Progenitor cell of endocrine pancreas (in vitro differentiated cells): ENCODE results near the gene IFNAR1. TPM values are rescaled to one million over a fixed set of nuclear protein-coding genes. Genes with fewer than 3 reads are reported as not detected.

Experiments
- DNase-seq: peaks from one replicate; pipeline ENCODE4 v3.0.0; 2021; ENCODE audit warnings: low spot score; ENCODE audit not compliant: unreplicated experiment
- H3K27ac Mint-ChIP-seq: 2 replicates; pipeline ENCODE4 v1.8.0; 2021; ENCODE audit warnings: mild to moderate bottlenecking, moderate library complexity, mixed read lengths
- H3K27me3 Mint-ChIP-seq: 2 replicates; pipeline ENCODE4 v1.8.0; 2021; ENCODE audit warnings: mixed read lengths
- H3K36me3 Mint-ChIP-seq: 2 replicates; pipeline ENCODE4 v1.8.0; 2022; ENCODE audit warnings: mixed read lengths; ENCODE audit not compliant: insufficient read depth
- H3K4me1 Mint-ChIP-seq: 2 replicates; pipeline ENCODE4 v1.8.0; 2021; ENCODE audit warnings: low read depth, mixed read lengths
- H3K4me3 Mint-ChIP-seq: 2 replicates; pipeline ENCODE4 v1.8.0; 2021; ENCODE audit warnings: low read depth, mild to moderate bottlenecking, moderate library complexity, mixed read lengths
- H3K9me3 Mint-ChIP-seq: 2 replicates; pipeline ENCODE4 v1.8.0; 2021; ENCODE audit warnings: low read depth, mixed read lengths
- CTCF ChIP-seq: fragments of 200-600 bp; sonication (generic); IDR thresholded peaks from one replicate; pipeline ENCODE4 v1.5.0; 2021; ENCODE audit warnings: antibody characterized with exemption, mild to moderate bottlenecking; ENCODE audit not compliant: unreplicated experiment
- total RNA-seq: library from RNA; stranded (reverse); gene quantifications from 2 replicates; pipeline ENCODE4 v1.2.1, GENCODE V29; 2021

IFNAR1 gene
- total RNA-seq, 1 donor from 2014 or later: 19.6 TPM

GRCh38 chr21:33334191-33334590 is 9.4 kb downstream of the IFNAR1 start:
- H3K9me3 Mint-ChIP-seq: peaks cover 19% of the 10 kb centered on the region
- H3K36me3 Mint-ChIP-seq: peaks cover 25% of the 10 kb centered on the region
- H3K4me1 Mint-ChIP-seq: no peaks in the 10 kb centered on the region
- H3K27me3 Mint-ChIP-seq: no peaks in the 10 kb centered on the region
- no peak overlapping the region for H3K27ac Mint-ChIP-seq
- no peak for TF ChIP-seq CTCF
- no peak overlapping the region for H3K4me3 Mint-ChIP-seq
- DNase-seq: no peak

- H3K36me3 Mint-ChIP-seq: peaks cover 26% of the 10 kb centered on the region
- TF ChIP-seq CTCF: no peak
- H3K4me3 Mint-ChIP-seq: no peak overlapping the region
Measured at GRCh38 chr21:33334824-33335223, 10.1 kb downstream of the IFNAR1 start.

GRCh38 chr21:33339135-33339534 is 14.4 kb downstream of the IFNAR1 start:
- DNase-seq: no peak
- no peaks in the 10 kb centered on the region for H3K4me1 Mint-ChIP-seq
- no peak for TF ChIP-seq CTCF
- no peak overlapping the region for H3K4me3 Mint-ChIP-seq
- H3K27me3 Mint-ChIP-seq: no peaks in the 10 kb centered on the region
- H3K27ac Mint-ChIP-seq: no peak overlapping the region
- H3K36me3 Mint-ChIP-seq: peaks cover 17% of the 10 kb centered on the region
- H3K9me3 Mint-ChIP-seq: peaks cover under 1% of the 10 kb centered on the region

More at GRCh38 chr21:33334824-33335223, 10.1 kb downstream of the IFNAR1 start:
- DNase-seq: no peak
- no peaks in the 10 kb centered on the region for H3K27me3 Mint-ChIP-seq
- peaks cover 19% of the 10 kb centered on the region for H3K9me3 Mint-ChIP-seq
- no peak overlapping the region for H3K27ac Mint-ChIP-seq
- no peaks in the 10 kb centered on the region for H3K4me1 Mint-ChIP-seq

GRCh38 chr21:33339918-33340317 is 15.1 kb downstream of the IFNAR1 start:
- TF ChIP-seq CTCF: no peak
- Mint-ChIP-seq H3K27ac (no peak overlapping the region), H3K36me3 (peaks cover 17% of the 10 kb centered on the region), H3K27me3 (no peaks in the 10 kb centered on the region), H3K9me3 (no peaks in the 10 kb centered on the region), H3K4me3 (no peak overlapping the region), H3K4me1 (no peaks in the 10 kb centered on the region)
- DNase-seq: no peak

- H3K27ac Mint-ChIP-seq: no peak overlapping the region
- peaks cover 1% of the 10 kb centered on the region for H3K4me1 Mint-ChIP-seq
- H3K36me3 Mint-ChIP-seq: peaks cover 30% of the 10 kb centered on the region
- H3K9me3 Mint-ChIP-seq: no peaks in the 10 kb centered on the region
- H3K4me3 Mint-ChIP-seq: no peak overlapping the region
- no peaks in the 10 kb centered on the region for H3K27me3 Mint-ChIP-seq
- DNase-seq: no peak
- no peak for TF ChIP-seq CTCF
Measured at GRCh38 chr21:33345751-33346238, 21.0 kb downstream of the IFNAR1 start.
